HEK293 (cell line): ENCODE measurements around the gene UPB1.

Source experiments
- CTCF ChIA-PET: fragments of 350-600 bp; formaldehyde crosslinking; extraction: SDS; loops from one replicate; lab custom pipeline; 2021; ENCODE audit warnings: antibody characterized with exemption; lab: Yijun Ruan, JAX
- POLR2A ChIA-PET: fragments of 300-600 bp; formaldehyde crosslinking; extraction: SDS; loops from one replicate; lab custom pipeline; 2020; ENCODE audit warnings: antibody characterized with exemption, inconsistent platforms; lab: Yijun Ruan, JAX
- H3K27ac ChIP-seq: fragments of 200-500 bp; sonication (Bioruptor generic); 2 replicates; pipeline ENCODE4 v1.5.1; 2014; ENCODE audit warnings: low read depth, low read length, control low read depth, inconsistent platforms; ENCODE audit errors: extremely low read depth
- H3K36me3 ChIP-seq, 2 experiments: fragments of 200-500 bp in 1 of 2; sonication (Bioruptor generic) in 1 of 2; 1 replicate in 1 of 2; 2 replicates in 1 of 2; pipeline ENCODE4 v1.5.1; 2014 to 2017; ENCODE audit warnings: inconsistent platforms in 2 of 2, low read length in 2 of 2; ENCODE audit not compliant: control insufficient read depth in 2 of 2, insufficient read depth in 1 of 2
- H3K4me1 ChIP-seq: fragments of 200-500 bp; sonication (Bioruptor generic); 2 replicates; pipeline ENCODE4 v1.5.1; 2014; ENCODE audit warnings: mild to moderate bottlenecking, low read length, inconsistent platforms; ENCODE audit not compliant: control insufficient read depth, insufficient read depth
- H3K4me3 ChIP-seq: 2 replicates; pipeline ENCODE4 v1.5.1; 2011; ENCODE audit warnings: low read depth, mild to moderate bottlenecking, control low read depth, low read length, moderate library complexity
- H3K9me3 ChIP-seq: fragments of 200-500 bp; sonication (Bioruptor generic); 2 replicates; pipeline ENCODE4 v1.5.1; 2014; ENCODE audit warnings: low read depth, low read length, inconsistent platforms; ENCODE audit not compliant: control insufficient read depth, insufficient read depth
- HOXC10 ChIP-seq: sonication (generic); formaldehyde crosslinking; IDR thresholded peaks from 2 replicates; pipeline ENCODE4 v1.8.1; 2023; ENCODE audit warnings: mild to moderate bottlenecking, missing genetic modification reagents
- KLF1 ChIP-seq: fragments of 450-650 bp; formaldehyde crosslinking; IDR thresholded peaks from 2 replicates; pipeline ENCODE4 v1.5.1; 2016; ENCODE audit warnings: missing biosample characterization, missing genetic modification characterization
- KLF17 ChIP-seq: fragments of 450-650 bp; formaldehyde crosslinking; IDR thresholded peaks from 2 replicates; pipeline ENCODE4 v1.5.1; 2016; ENCODE audit warnings: missing biosample characterization, missing genetic modification characterization
- OVOL3 ChIP-seq: fragments of 450-650 bp; formaldehyde crosslinking; IDR thresholded peaks from 2 replicates; pipeline ENCODE4 v1.5.1; 2016; ENCODE audit warnings: missing biosample characterization, missing genetic modification characterization
- REST ChIP-seq: fragments of 450-650 bp; formaldehyde crosslinking; IDR thresholded peaks from 2 replicates; pipeline ENCODE4 v1.5.1; 2016; ENCODE audit warnings: missing biosample characterization, missing genetic modification characterization
- SALL2 ChIP-seq: fragments of 450-650 bp; formaldehyde crosslinking; IDR thresholded peaks from 2 replicates; pipeline ENCODE4 v1.5.0; 2017; ENCODE audit warnings: missing biosample characterization, mild to moderate bottlenecking, missing genetic modification characterization, borderline replicate concordance
- ZBTB11 ChIP-seq: fragments of 450-650 bp; formaldehyde crosslinking; conservative IDR thresholded peaks from 2 replicates; pipeline ENCODE4 v1.5.1; 2016; ENCODE audit warnings: low read depth, missing biosample characterization, missing genetic modification characterization
- ZFP41 ChIP-seq: fragments of 450-650 bp; formaldehyde crosslinking; IDR thresholded peaks from 2 replicates; pipeline ENCODE4 v1.5.1; 2016; ENCODE audit warnings: missing biosample characterization, missing genetic modification characterization, borderline replicate concordance
- ZIC2 ChIP-seq: fragments of 450-650 bp; formaldehyde crosslinking; IDR thresholded peaks from 2 replicates; pipeline ENCODE4 v1.5.1; 2016; ENCODE audit warnings: missing biosample characterization, missing genetic modification characterization
- ZNF132 ChIP-seq: fragments of 450-650 bp; formaldehyde crosslinking; IDR thresholded peaks from 2 replicates; pipeline ENCODE4 v1.5.1; 2017; ENCODE audit warnings: missing biosample characterization, missing genetic modification characterization, borderline replicate concordance
- ZNF24 ChIP-seq: fragments of 450-650 bp; formaldehyde crosslinking; IDR thresholded peaks from 2 replicates; pipeline ENCODE4 v1.5.1; 2016; ENCODE audit warnings: missing biosample characterization, missing genetic modification characterization
- ZNF37A ChIP-seq: fragments of 450-650 bp; IDR thresholded peaks from 2 replicates; pipeline ENCODE4 v1.5.1; 2018; ENCODE audit warnings: missing biosample characterization, missing genetic modification characterization
- ZNF404 ChIP-seq: fragments of 450-650 bp; formaldehyde crosslinking; IDR thresholded peaks from 2 replicates; pipeline ENCODE4 v1.5.1; 2017; ENCODE audit warnings: missing biosample characterization, missing genetic modification characterization
- ZNF426 ChIP-seq: fragments of 450-650 bp; formaldehyde crosslinking; IDR thresholded peaks from 2 replicates; pipeline ENCODE4 v1.5.1; 2017; ENCODE audit warnings: missing biosample characterization, missing genetic modification characterization, mild to moderate bottlenecking, inconsistent platforms, moderate library complexity
- ZNF600 ChIP-seq: fragments of 450-650 bp; formaldehyde crosslinking; IDR thresholded peaks from 2 replicates; pipeline ENCODE4 v1.5.1; 2016; ENCODE audit warnings: missing biosample characterization, missing genetic modification characterization
- ZNF629 ChIP-seq: fragments of 450-650 bp; formaldehyde crosslinking; IDR thresholded peaks from 2 replicates; pipeline ENCODE4 v1.5.1; 2017; ENCODE audit warnings: missing biosample characterization, missing genetic modification characterization
- ZXDB ChIP-seq: fragments of 450-650 bp; formaldehyde crosslinking; IDR thresholded peaks from 2 replicates; pipeline ENCODE4 v1.5.1; 2016; ENCODE audit warnings: missing biosample characterization, missing genetic modification characterization

UPB1 gene

GRCh38 chr22:24513378-24514240, 18.5 kb downstream of the UPB1 start (continued):
- no peak for TF ChIP-seq ZFP41 (tag by site-specific recombination)
- TF ChIP-seq ZNF132 (tag by site-specific recombination): no peak
- TF ChIP-seq SALL2 (tag by site-specific recombination): no peak
- no peak for TF ChIP-seq ZNF426 (tag by site-specific recombination)
- no peak for TF ChIP-seq KLF1 (tag by site-specific recombination)
- TF ChIP-seq ZNF404 (tag by site-specific recombination): no peak
- TF ChIP-seq, all 188 proteins: peak for 0

GRCh38 chr22:24514241-24515026, 19.3 kb downstream of the UPB1 start:
- Histone ChIP-seq H3K27ac (no peak overlapping the region), H3K4me3 (no peak overlapping the region), H3K9me3 (no peaks in the 10 kb centered on the region), H3K36me3 (no peaks in the 10 kb centered on the region), H3K4me1 (peaks cover 10% of the 10 kb centered on the region)
- CTCF ChIA-PET: interaction anchor here (0.5 kb wide), 1 partner anchor 358 kb away, joined by 3 read pairs; no protein-coding TSS in a partner anchor
- POLR2A ChIA-PET: no interaction called here
- TF ChIP-seq ZNF24 (tag by site-specific recombination) (no peak), ZIC2 (peak; percentile 62)

GRCh38 chr22:24515027-24515338, 19.9 kb downstream of the UPB1 start:
- TF ChIP-seq ZNF629 (tag by site-specific recombination) (no peak), KLF17 (no peak), ZXDB (tag by site-specific recombination) (no peak), ZNF37A (tag by site-specific recombination) (no peak), OVOL3 (tag by site-specific recombination) (no peak), ZBTB11 (tag by site-specific recombination) (no peak), HOXC10 (CRISPR knock-in tag) (no peak), KLF1 (tag by site-specific recombination) (no peak), ZNF600 (tag by site-specific recombination) (no peak), REST (tag by site-specific recombination) (no peak)
- Histone ChIP-seq H3K36me3 (no peaks in the 10 kb centered on the region), H3K27ac (no peak overlapping the region), H3K4me3 (no peak overlapping the region), H3K9me3 (no peaks in the 10 kb centered on the region), H3K4me1 (peaks cover 10% of the 10 kb centered on the region)
- ChIA-PET CTCF (interaction anchor here (0.5 to 0.8 kb wide), 2 partner anchors 11 to 358 kb away, joined by 3 to 4 read pairs; no protein-coding TSS in a partner anchor), POLR2A (no interaction called here)
